GM19193 (cell line): ENCODE measurements around the gene ASPSCR1.

Source experiments
- POLR2A ChIP-seq: IDR thresholded peaks from 4 replicates; pipeline ENCODE4 v1.6.1; 2011; ENCODE audit not compliant: insufficient read depth, insufficient read length; ENCODE audit errors: extremely low read depth

Gene ASPSCR1

DNA sequence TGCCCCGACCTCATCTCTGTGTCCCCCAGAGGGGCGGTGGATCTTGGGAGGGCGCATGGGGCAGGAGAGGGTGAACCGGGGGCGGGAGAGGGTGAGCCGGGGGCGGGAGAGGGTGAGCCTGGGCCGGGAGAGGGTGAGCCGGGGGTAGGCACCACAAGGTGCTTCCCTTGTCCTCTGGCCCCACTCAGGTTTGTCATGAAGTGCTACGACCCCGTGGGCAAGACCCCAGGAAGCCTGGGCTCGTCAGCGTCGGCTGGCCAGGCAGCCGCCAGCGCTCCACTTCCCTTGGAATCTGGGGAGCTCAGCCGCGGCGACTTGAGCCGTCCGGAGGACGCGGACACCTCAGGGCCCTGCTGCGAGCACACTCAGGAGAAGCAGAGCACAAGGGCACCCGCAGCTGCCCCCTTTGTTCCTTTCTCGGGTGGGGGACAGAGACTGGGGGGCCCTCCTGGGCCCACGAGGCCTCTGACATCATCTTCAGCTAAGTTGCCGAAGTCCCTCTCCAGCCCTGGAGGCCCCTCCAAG is 18.9 kb downstream of the ASPSCR1 start:
- no peak for TF ChIP-seq POLR2A

DNA sequence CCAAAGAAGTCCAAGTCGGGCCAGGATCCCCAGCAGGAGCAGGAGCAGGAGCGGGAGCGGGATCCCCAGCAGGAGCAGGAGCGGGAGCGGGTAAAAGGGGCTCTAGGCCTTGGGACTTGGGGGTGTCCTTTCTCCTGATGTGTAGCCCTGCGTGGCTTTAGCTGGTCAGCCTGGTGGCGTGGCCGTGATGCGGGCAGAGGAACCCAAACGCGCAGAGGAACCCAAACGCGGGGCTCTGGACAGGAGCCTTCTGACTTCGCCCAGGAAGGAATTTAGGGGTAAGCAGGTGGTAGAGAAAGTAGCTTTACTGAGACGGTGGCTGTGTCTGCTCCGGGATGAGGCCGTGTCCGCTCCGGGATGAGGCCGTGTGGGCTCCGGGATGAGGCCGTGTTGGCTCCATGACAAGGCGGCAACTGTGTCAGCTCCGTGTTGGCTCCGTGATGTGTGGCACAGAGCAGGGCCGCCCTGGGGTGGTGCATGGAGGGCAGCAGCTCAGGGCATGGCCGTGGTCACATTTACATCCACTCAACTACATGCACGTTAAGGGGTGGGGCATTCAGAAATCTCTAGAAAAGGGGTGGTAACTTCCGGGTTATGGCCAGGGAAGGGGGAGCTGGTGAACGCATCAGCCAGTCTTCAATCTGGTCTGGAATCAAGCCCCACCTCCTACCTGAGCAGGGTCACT is 19.5 kb downstream of the ASPSCR1 start:
- TF ChIP-seq POLR2A = no peak

- TF ChIP-seq POLR2A = no peak
These were observed 20.8 kb downstream of the ASPSCR1 start for GRCh38 chr17:81998212-81998611.

DNA sequence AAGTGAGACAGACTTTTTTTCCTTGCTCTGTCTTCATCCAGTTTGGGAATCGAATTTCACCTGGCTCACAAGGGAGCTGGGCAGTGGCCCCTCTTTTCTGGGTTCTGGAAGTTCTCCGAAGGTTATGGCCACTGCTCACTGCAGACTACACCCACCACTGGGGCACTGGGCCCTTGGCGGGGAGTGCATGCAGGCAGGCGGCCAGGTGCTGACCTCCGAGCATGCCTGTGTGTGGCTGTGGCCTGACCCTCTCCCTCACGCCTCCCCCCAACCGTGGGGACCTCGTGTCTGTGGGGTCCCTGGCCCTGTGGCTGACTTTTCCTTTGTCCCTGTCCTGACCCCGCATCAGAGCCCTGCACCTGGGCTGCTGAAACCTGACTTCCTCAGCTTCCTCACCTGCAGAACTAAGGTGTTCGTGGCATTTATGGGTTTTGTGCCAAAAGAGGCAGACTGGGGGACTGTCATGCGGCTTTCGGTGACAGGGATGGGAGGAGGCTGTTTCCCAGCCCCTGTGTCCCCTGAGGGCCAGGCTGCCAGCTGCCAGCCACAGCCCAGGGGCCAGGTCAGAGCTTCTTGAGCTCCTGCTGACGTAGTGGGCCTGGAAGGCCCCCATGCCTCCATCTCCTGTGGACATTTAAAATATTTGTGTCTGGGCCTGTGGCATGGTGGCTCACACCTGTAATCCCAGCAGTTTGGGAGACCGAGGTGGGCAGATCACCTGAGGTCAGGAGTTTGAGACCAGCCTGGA is 21.4 kb downstream of the ASPSCR1 start:
- no peak for TF ChIP-seq POLR2A

DNA sequence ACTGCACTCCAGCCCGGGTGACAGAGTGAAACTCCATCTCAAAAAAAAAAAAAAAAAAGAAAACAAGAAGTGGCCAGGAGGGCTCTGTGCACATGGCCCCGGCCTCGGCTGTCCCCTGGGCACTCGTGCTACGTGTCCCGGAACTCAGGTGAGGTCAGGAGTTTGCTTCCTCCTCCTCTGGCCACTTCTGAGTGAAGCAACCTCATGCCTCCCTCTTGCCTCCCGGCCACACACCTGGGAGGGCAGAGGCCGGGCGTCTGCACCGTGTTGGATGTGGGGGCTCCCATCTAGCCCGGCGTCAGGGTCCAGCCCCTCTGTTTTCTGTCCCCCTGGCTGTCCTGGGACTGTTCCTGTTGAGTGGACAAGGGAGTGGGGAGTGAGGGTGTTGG is 22.2 kb downstream of the ASPSCR1 start:
- TF ChIP-seq POLR2A = no peak

DNA sequence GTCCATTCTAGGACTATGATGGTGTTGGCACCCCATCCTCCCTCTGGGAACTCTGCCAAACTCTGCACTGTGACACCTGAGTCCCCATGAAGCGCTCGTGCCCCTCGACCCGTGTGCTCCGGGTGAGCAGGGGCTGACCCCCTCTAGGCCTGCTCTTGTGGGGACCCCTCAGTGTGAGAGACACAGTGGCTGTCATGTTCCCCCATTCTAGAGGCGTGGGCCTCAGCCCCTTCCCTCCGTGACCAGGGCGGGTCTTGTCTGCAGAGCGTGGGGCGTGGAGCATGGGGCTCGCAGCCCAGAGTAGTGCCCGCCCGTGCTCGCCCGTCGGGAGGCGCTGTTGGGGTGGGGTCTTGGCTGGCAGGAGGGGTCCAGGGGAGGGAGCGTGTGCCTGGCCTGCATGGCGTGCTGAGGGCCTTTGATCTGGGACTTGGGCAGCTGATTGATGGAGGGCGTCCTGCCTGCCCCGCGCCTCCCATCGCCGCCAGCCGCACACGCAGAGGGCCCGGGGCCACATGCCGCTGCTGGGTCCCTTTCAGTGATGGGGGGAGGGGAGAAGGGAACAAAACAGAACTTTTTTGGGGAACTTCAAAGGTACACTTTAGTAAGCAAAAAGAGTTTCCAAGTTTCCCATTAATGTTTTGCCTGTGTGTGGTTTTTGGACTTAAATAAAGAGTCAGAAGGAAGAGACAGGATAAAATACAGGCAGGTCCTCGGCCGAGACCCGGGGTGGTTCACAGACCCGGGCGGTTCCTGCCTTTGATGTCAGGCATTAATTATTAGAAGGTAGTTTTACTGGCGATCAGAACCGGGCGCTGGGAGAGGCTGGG is 22.8 kb downstream of the ASPSCR1 start:
- TF ChIP-seq POLR2A = no peak

GRCh38 chr17:82000803-82001570 is 23.6 kb downstream of the ASPSCR1 start:
- no peak for TF ChIP-seq POLR2A

DNA sequence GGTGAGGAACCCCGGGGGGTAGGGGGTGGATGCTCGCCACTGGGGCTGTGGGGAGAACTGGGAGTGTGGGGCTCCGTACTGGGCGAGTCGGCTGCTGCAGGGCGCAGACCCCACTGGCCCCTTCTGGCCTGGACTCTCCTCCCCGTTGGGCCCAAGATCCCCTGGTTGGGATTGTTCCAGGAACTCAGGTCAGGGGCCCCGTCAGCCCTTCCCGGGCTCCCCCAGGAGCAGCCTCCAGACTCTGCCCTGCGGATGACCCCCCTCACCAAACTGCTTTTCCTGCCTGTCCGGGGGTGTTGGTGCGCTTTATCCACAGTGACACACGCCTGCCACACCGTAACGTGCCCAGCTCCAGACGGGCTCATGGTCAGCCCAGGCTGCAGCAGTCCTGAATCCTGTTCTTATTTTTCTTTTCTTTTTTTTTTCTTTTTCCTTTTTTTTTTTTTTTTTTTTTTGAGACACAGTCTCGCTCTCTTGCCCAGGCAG is 24.2 kb downstream of the ASPSCR1 start:
- TF ChIP-seq POLR2A = no peak

- TF ChIP-seq POLR2A = no peak
These were observed 26.3 kb downstream of the ASPSCR1 start for GRCh38 chr17:82003411-82004381.

GRCh38 chr17:82004517-82005455 is 27.4 kb downstream of the ASPSCR1 start:
- no peak for TF ChIP-seq POLR2A

DNA sequence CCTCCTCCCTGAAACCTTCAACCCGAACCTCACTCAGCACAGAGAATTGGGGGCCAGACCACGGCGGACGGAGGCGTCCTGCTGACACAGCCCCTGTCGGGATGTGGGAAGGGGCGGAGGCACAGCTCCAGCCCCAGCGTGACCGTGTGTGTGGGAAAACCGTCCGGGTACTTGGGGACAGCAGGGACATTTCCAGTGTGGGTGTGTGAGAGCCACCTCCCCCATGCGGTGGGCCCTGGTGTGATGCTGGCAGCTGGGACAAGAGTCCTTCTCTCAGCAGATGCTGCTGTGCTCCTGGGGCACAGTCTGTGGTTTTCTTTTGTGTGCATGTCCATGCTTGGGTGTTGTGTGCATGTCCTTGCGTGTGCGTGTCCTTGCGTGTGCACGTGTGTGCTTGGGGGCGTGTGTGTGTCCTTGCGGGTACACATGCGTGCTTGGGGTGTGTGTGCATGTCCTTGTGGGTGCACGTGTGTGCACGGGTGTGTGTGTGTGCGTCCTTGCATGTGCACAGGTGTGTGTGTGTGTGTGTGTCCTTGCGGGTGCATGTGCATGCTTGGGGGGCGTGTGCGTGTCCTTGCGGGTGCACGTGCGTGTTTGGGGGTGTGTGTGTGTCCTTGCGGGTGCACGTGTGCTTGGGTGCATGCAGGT is 28.4 kb downstream of the ASPSCR1 start:
- no peak for TF ChIP-seq POLR2A
